T-helper 1 cell treated with Interleukin-12 subunit alpha and Interleukin-12 subunit beta and Interleukin-4 antibody, amounts not matched to agents 30 μg/mL and 1 μg/mL, for 36 hours (primary cell): Measurements from ENCODE around the gene BCAM.
A peak's percentile ranks its signal among the peaks of the same experiment; 100 is the strongest.
"Not testable (repeated sequence)": the region's sequence is repeated elsewhere in the genome, so short reads cannot be mapped to it uniquely, and the experiment has no call there.

Source experiments
- H3K27ac Mint-ChIP-seq: one replicate; pipeline ENCODE4 v1.8.0; 2021; ENCODE audit warnings: mild to moderate bottlenecking, mixed read lengths
- H3K27me3 Mint-ChIP-seq: one replicate; pipeline ENCODE4 v1.8.0; 2021; ENCODE audit warnings: low read depth, mixed read lengths
- H3K36me3 Mint-ChIP-seq: one replicate; pipeline ENCODE4 v1.8.0; 2021; ENCODE audit warnings: low read depth, mixed read lengths
- H3K4me1 Mint-ChIP-seq: one replicate; pipeline ENCODE4 v1.8.0; 2021; ENCODE audit warnings: low read depth, mixed read lengths
- H3K4me3 Mint-ChIP-seq: one replicate; pipeline ENCODE4 v1.8.0; 2021; ENCODE audit warnings: mild to moderate bottlenecking, moderate library complexity, mixed read lengths
- H3K9me3 Mint-ChIP-seq: one replicate; pipeline ENCODE4 v1.8.0; 2021; ENCODE audit warnings: mixed read lengths

BCAM gene

GRCh38 chr19:44817725-44818465 is 9.0 kb downstream of the BCAM start:
- H3K4me3 Mint-ChIP-seq = no peak overlapping the region
- H3K27ac Mint-ChIP-seq = no peak overlapping the region
- H3K4me1 Mint-ChIP-seq = no peaks in the 10 kb centered on the region
- H3K36me3 Mint-ChIP-seq = no peaks in the 10 kb centered on the region
- peaks cover 5% of the 10 kb centered on the region for H3K27me3 Mint-ChIP-seq
- no peaks in the 10 kb centered on the region for H3K9me3 Mint-ChIP-seq

GRCh38 chr19:44818466-44819031 is 9.6 kb downstream of the BCAM start:
- Mint-ChIP-seq H3K27me3 (peaks cover 5% of the 10 kb centered on the region), H3K27ac (no peak overlapping the region), H3K4me1 (no peaks in the 10 kb centered on the region), H3K9me3 (no peaks in the 10 kb centered on the region), H3K4me3 (no peak overlapping the region), H3K36me3 (no peaks in the 10 kb centered on the region)

- no peak overlapping the region for H3K27ac Mint-ChIP-seq
- H3K4me1 Mint-ChIP-seq = no peaks in the 10 kb centered on the region
- H3K9me3 Mint-ChIP-seq = no peaks in the 10 kb centered on the region
- H3K27me3 Mint-ChIP-seq = peaks cover 5% of the 10 kb centered on the region
- H3K36me3 Mint-ChIP-seq = no peaks in the 10 kb centered on the region
- no peak overlapping the region for H3K4me3 Mint-ChIP-seq
Observed at GRCh38 chr19:44819246-44819832, 10.4 kb downstream of the BCAM start.

- peaks cover 5% of the 10 kb centered on the region for H3K27me3 Mint-ChIP-seq
- no peak overlapping the region for H3K4me3 Mint-ChIP-seq
- no peaks in the 10 kb centered on the region for H3K9me3 Mint-ChIP-seq
- H3K36me3 Mint-ChIP-seq = no peaks in the 10 kb centered on the region
- no peaks in the 10 kb centered on the region for H3K4me1 Mint-ChIP-seq
- H3K27ac Mint-ChIP-seq = no peak overlapping the region
Observed at GRCh38 chr19:44820648-44821609, 12.0 kb downstream of the BCAM start.

GRCh38 chr19:44822177-44822576 is 13.3 kb downstream of the BCAM start:
- H3K27ac Mint-ChIP-seq = no peak overlapping the region
- no peaks in the 10 kb centered on the region for H3K36me3 Mint-ChIP-seq
- H3K4me3 Mint-ChIP-seq = no peak overlapping the region
- peaks cover 8% of the 10 kb centered on the region for H3K27me3 Mint-ChIP-seq
- H3K4me1 Mint-ChIP-seq = no peaks in the 10 kb centered on the region
- H3K9me3 Mint-ChIP-seq = no peaks in the 10 kb centered on the region

- Mint-ChIP-seq H3K27ac (no peak overlapping the region), H3K36me3 (no peaks in the 10 kb centered on the region), H3K4me3 (no peak overlapping the region), H3K27me3 (peaks cover 10% of the 10 kb centered on the region), H3K4me1 (no peaks in the 10 kb centered on the region), H3K9me3 (no peaks in the 10 kb centered on the region)
Observed at GRCh38 chr19:44822670-44823372, 13.9 kb downstream of the BCAM start.

GRCh38 chr19:44823373-44823698 is 14.4 kb downstream of the BCAM start:
- Mint-ChIP-seq H3K4me3 (no peak overlapping the region), H3K27me3 (peaks cover 10% of the 10 kb centered on the region), H3K9me3 (no peaks in the 10 kb centered on the region), H3K4me1 (no peaks in the 10 kb centered on the region), H3K27ac (no peak overlapping the region), H3K36me3 (no peaks in the 10 kb centered on the region)

- no peaks in the 10 kb centered on the region for H3K4me1 Mint-ChIP-seq
Observed at GRCh38 chr19:44824761-44825160, 15.9 kb downstream of the BCAM start.

GRCh38 chr19:44832875-44833274 is 24.0 kb downstream of the BCAM start:
- H3K27ac Mint-ChIP-seq, H3K27me3 Mint-ChIP-seq, H3K4me1 Mint-ChIP-seq, H3K4me3 Mint-ChIP-seq, H3K36me3 Mint-ChIP-seq, H3K9me3 Mint-ChIP-seq: not testable (repeated sequence)

More at GRCh38 chr19:44824761-44825160, 15.9 kb downstream of the BCAM start:
- H3K36me3 Mint-ChIP-seq = no peaks in the 10 kb centered on the region
- H3K9me3 Mint-ChIP-seq = no peaks in the 10 kb centered on the region
- no peak overlapping the region for H3K27ac Mint-ChIP-seq
- no peak overlapping the region for H3K4me3 Mint-ChIP-seq
- peaks cover 10% of the 10 kb centered on the region for H3K27me3 Mint-ChIP-seq

- not testable (repeated sequence) for H3K27me3 Mint-ChIP-seq, H3K36me3 Mint-ChIP-seq, H3K4me1 Mint-ChIP-seq, H3K4me3 Mint-ChIP-seq, H3K9me3 Mint-ChIP-seq, H3K27ac Mint-ChIP-seq
Observed at GRCh38 chr19:44834399-44834798, 25.5 kb downstream of the BCAM start.

GRCh38 chr19:44839276-44839675 is 30.4 kb downstream of the BCAM start:
- Mint-ChIP-seq H3K4me1 (no peaks in the 10 kb centered on the region), H3K9me3 (no peaks in the 10 kb centered on the region), H3K4me3 (no peak overlapping the region), H3K27me3 (no peaks in the 10 kb centered on the region), H3K27ac (no peak overlapping the region), H3K36me3 (no peaks in the 10 kb centered on the region)

GRCh38 chr19:44840811-44841210 is 31.9 kb downstream of the BCAM start:
- no peak overlapping the region for H3K27ac Mint-ChIP-seq
- no peaks in the 10 kb centered on the region for H3K36me3 Mint-ChIP-seq
- H3K4me1 Mint-ChIP-seq = peaks cover 8% of the 10 kb centered on the region
- H3K4me3 Mint-ChIP-seq = no peak overlapping the region
- peaks cover 10% of the 10 kb centered on the region for H3K27me3 Mint-ChIP-seq
- H3K9me3 Mint-ChIP-seq = no peaks in the 10 kb centered on the region

GRCh38 chr19:44841231-44841630 is 32.3 kb downstream of the BCAM start:
- no peak overlapping the region for H3K4me3 Mint-ChIP-seq
- no peaks in the 10 kb centered on the region for H3K9me3 Mint-ChIP-seq
- H3K27me3 Mint-ChIP-seq = peaks cover 14% of the 10 kb centered on the region
- H3K27ac Mint-ChIP-seq = no peak overlapping the region
- H3K36me3 Mint-ChIP-seq = no peaks in the 10 kb centered on the region
- H3K4me1 Mint-ChIP-seq = peaks cover 8% of the 10 kb centered on the region

GRCh38 chr19:44845286-44845611 is 36.3 kb downstream of the BCAM start:
- no peaks in the 10 kb centered on the region for H3K9me3 Mint-ChIP-seq
- no peaks in the 10 kb centered on the region for H3K36me3 Mint-ChIP-seq
- peaks cover 15% of the 10 kb centered on the region for H3K4me1 Mint-ChIP-seq
- H3K27ac Mint-ChIP-seq = peak overlapping the region; percentile 53
- peak overlapping the region; percentile 85 for H3K4me3 Mint-ChIP-seq
- peaks cover 47% of the 10 kb centered on the region for H3K27me3 Mint-ChIP-seq
